ENCODE measurements around the gene MEGF10.

The MEGF10 gene

GRCh38 chr5:127396490-127397155 lies 106.0 kb downstream of the MEGF10 start:
- Histone ChIP-seq H3K4me3 (replicated peaks; ENCODE audit: low read depth, low read length) (no peak overlapping the region), H3K36me3 (ENCODE audit: control insufficient read depth, insufficient read depth, low read length) (no peaks in the 10 kb centered on the region), H3K27me3 (replicated peaks; ENCODE audit: control insufficient read depth, insufficient read depth, low read length) (no peaks in the 10 kb centered on the region)
- DNase-seq (ENCODE audit: extremely low read depth, insufficient read length) = no peak
- no peak for TF ChIP-seq CTCF (IDR thresholded peaks at IDR 0.05; ENCODE audit: insufficient read depth, low read length, poor library complexity, severe bottlenecking)

GRCh38 chr5:127398508-127398907 lies 107.9 kb downstream of the MEGF10 start:
- no peaks in the 10 kb centered on the region for H3K36me3 ChIP-seq (ENCODE audit: control insufficient read depth, insufficient read depth, low read length)
- TF ChIP-seq CTCF (IDR thresholded peaks at IDR 0.05; ENCODE audit: insufficient read depth, low read length, poor library complexity, severe bottlenecking) = no peak
- no peak for DNase-seq (ENCODE audit: extremely low read depth, insufficient read length)
- no peaks in the 10 kb centered on the region for H3K27me3 ChIP-seq (replicated peaks; ENCODE audit: control insufficient read depth, insufficient read depth, low read length)
- H3K4me3 ChIP-seq (replicated peaks; ENCODE audit: low read depth, low read length) = no peak overlapping the region

GRCh38 chr5:127399068-127399467 lies 108.5 kb downstream of the MEGF10 start:
- no peak for TF ChIP-seq CTCF (IDR thresholded peaks at IDR 0.05; ENCODE audit: insufficient read depth, low read length, poor library complexity, severe bottlenecking)
- no peaks in the 10 kb centered on the region for H3K36me3 ChIP-seq (ENCODE audit: control insufficient read depth, insufficient read depth, low read length)
- no peaks in the 10 kb centered on the region for H3K27me3 ChIP-seq (replicated peaks; ENCODE audit: control insufficient read depth, insufficient read depth, low read length)
- H3K4me3 ChIP-seq (replicated peaks; ENCODE audit: low read depth, low read length) = no peak overlapping the region
- DNase-seq (ENCODE audit: extremely low read depth, insufficient read length) = no peak

GRCh38 chr5:127400539-127400938 lies 109.9 kb downstream of the MEGF10 start:
- H3K36me3 ChIP-seq (ENCODE audit: control insufficient read depth, insufficient read depth, low read length) = no peaks in the 10 kb centered on the region
- H3K27me3 ChIP-seq (replicated peaks; ENCODE audit: control insufficient read depth, insufficient read depth, low read length) = no peaks in the 10 kb centered on the region
- no peak overlapping the region for H3K4me3 ChIP-seq (replicated peaks; ENCODE audit: low read depth, low read length)
- no peak for DNase-seq (ENCODE audit: extremely low read depth, insufficient read length)
- TF ChIP-seq CTCF (IDR thresholded peaks at IDR 0.05; ENCODE audit: insufficient read depth, low read length, poor library complexity, severe bottlenecking) = no peak

- no peak for DNase-seq (ENCODE audit: extremely low read depth, insufficient read length)
- TF ChIP-seq CTCF (IDR thresholded peaks at IDR 0.05; ENCODE audit: insufficient read depth, low read length, poor library complexity, severe bottlenecking) = no peak
- no peak overlapping the region for H3K4me3 ChIP-seq (replicated peaks; ENCODE audit: low read depth, low read length)
Observed at GRCh38 chr5:127400946-127401670, 110.5 kb downstream of the MEGF10 start.

More at GRCh38 chr5:127400946-127401670, 110.5 kb downstream of the MEGF10 start:
- H3K27me3 ChIP-seq (replicated peaks; ENCODE audit: control insufficient read depth, insufficient read depth, low read length) = no peaks in the 10 kb centered on the region
- H3K36me3 ChIP-seq (ENCODE audit: control insufficient read depth, insufficient read depth, low read length) = no peaks in the 10 kb centered on the region

Data from GM06990 (cell line).